H1 (cell line): Measurements from ENCODE around the gene DDX3X. TPM values are rescaled to one million over a fixed set of nuclear protein-coding genes. Genes with fewer than 3 reads are reported as not detected.

Experiments
- CEBPB ChIP-seq: IDR thresholded peaks from 2 replicates; pipeline ENCODE4 v1.6.1; 2012; ENCODE audit warnings: low read depth, low read length
- polyA plus RNA-seq, 7 experiments: library from polyadenylated mRNA; depleted of rRNA in 3 of 7; stranded (reverse) in 5 of 7; unstranded in 2 of 7; fragments of >200 nt in 5 of 7; fragments of 200-250 nt in 2 of 7; gene quantifications; 1 replicate in 5 of 7; 2 replicates in 1 of 7; 4 replicates in 1 of 7; pipeline versions ENCODE4 v1.2.1 to v1.2.3, GENCODE V29; 2011 to 2013; ENCODE audit warnings: missing spikeins in 2 of 7, mixed read lengths in 2 of 7
- total RNA-seq: library from RNA; stranded (reverse); fragmentation: NEBNext Ultra II Directional; extraction: Animal tissue kit (Norgen Biotek cat#: 25700); gene quantifications from 2 replicates; pipeline ENCODE4 v1.2.1, GENCODE V29; 2021

DDX3X gene
- total and polyA plus RNA-seq, 2 of the 8 experiments (the other 6 are each of a cell fraction or from before 2014, with no cell fraction given) = 39.4 to 291 TPM

- TF ChIP-seq CEBPB = no peak
These were observed 20.5 kb upstream of the DDX3X start (continued) for GRCh38 chrX:41313419-41313818.
